CD14-positive monocyte (primary cell): ENCODE data around the gene IL1RL2. TPM values are rescaled to one million over a fixed set of nuclear protein-coding genes. Genes with fewer than 3 reads are reported as not detected.
A peak's percentile ranks its signal among the peaks of the same experiment; 100 is the strongest.

Experiments
- DNase-seq, 3 donors: peaks; one replicate each; pipeline ENCODE4 v3.0.0-alpha.2; 2011 to 2022
- H2AFZ ChIP-seq: 2 replicates; pipeline ENCODE4 v1.6.0; 2012; ENCODE audit warnings: mild to moderate bottlenecking, low read depth, low read length, inconsistent platforms; ENCODE audit not compliant: insufficient read depth, poor library complexity, severe bottlenecking
- H3K27ac ChIP-seq, 2 donors: 1 replicate in 1 of 2; 2 replicates in 1 of 2; pipeline ENCODE4 v1.5.1; 2012 to 2013; ENCODE audit warnings: low read length in 2 of 2, control low read depth in 1 of 2, inconsistent platforms in 1 of 2, low read depth in 1 of 2, mild to moderate bottlenecking in 1 of 2
- H3K27me3 ChIP-seq, 2 donors: one replicate each; pipeline versions ENCODE4 v1.6.0 to v1.6.1; 2011 to 2013; ENCODE audit warnings: low read length in 2 of 2; ENCODE audit not compliant: control insufficient read depth in 2 of 2, insufficient read depth in 2 of 2
- H3K36me3 ChIP-seq, 2 donors: replicated peaks in 1 of 2; 1 replicate in 1 of 2; 2 replicates in 1 of 2; pipeline versions ENCODE4 v1.5.1 to v1.6.1; 2012 to 2013; ENCODE audit warnings: low read length in 2 of 2, control low read depth in 1 of 2, inconsistent platforms in 1 of 2, mild to moderate bottlenecking in 1 of 2; ENCODE audit not compliant: insufficient read depth in 2 of 2, control insufficient read depth in 1 of 2
- H3K4me1 ChIP-seq, 2 donors: 1 replicate in 1 of 2; 2 replicates in 1 of 2; pipeline versions ENCODE4 v1.5.1 to v1.6.1; 2012 to 2013; ENCODE audit warnings: low read length in 2 of 2, control low read depth in 1 of 2, inconsistent platforms in 1 of 2, mild to moderate bottlenecking in 1 of 2, moderate library complexity in 1 of 2; ENCODE audit not compliant: insufficient read depth in 2 of 2, control insufficient read depth in 1 of 2
- H3K4me2 ChIP-seq: replicated peaks from 2 replicates; pipeline ENCODE3; 2012; ENCODE audit warnings: low read length, moderate library complexity, mild to moderate bottlenecking; ENCODE audit not compliant: poor library complexity, severe bottlenecking; ENCODE audit errors: extremely low read depth
- H3K4me3 ChIP-seq, 3 experiments: fragments of 200-600 bp in 1 of 3; sonication (generic) in 1 of 3; replicated peaks in 1 of 3; 1 replicate in 2 of 3; 2 replicates in 1 of 3; pipeline ENCODE4 v1.5.1; 2011 to 2013; ENCODE audit warnings: low read length in 3 of 3, mild to moderate bottlenecking in 3 of 3, control low read depth in 2 of 3, low read depth in 2 of 3, inconsistent platforms in 1 of 3, moderate library complexity in 1 of 3
- H3K79me2 ChIP-seq: 2 replicates; pipeline ENCODE4 v1.6.0; 2012; ENCODE audit warnings: mild to moderate bottlenecking, control low read depth, inconsistent platforms, low read length, moderate library complexity; ENCODE audit not compliant: insufficient read depth
- H3K9ac ChIP-seq: 2 replicates; pipeline ENCODE4 v1.6.0; 2017; ENCODE audit warnings: low read length, mild to moderate bottlenecking; ENCODE audit not compliant: insufficient read depth, poor library complexity, severe bottlenecking
- H3K9me3 ChIP-seq, 2 donors: replicated peaks in 1 of 2; 1 replicate in 1 of 2; 2 replicates in 1 of 2; pipeline versions ENCODE4 v1.5.1 to v1.6.1; 2012 to 2013; ENCODE audit warnings: low read length in 2 of 2, control low read depth in 1 of 2; ENCODE audit not compliant: control insufficient read depth in 1 of 2, insufficient read depth in 1 of 2
- H4K20me1 ChIP-seq: 2 replicates; pipeline ENCODE4 v1.6.0; 2012; ENCODE audit warnings: mild to moderate bottlenecking, low read length, control low read depth, moderate library complexity; ENCODE audit not compliant: insufficient read depth
- H3K27ac Mint-ChIP-seq, 7 donors: one replicate each; pipeline ENCODE4 v1.8.0; 2020; ENCODE audit warnings: mild to moderate bottlenecking in 7 of 7, mixed read lengths in 7 of 7, moderate library complexity in 6 of 7, inconsistent platforms in 2 of 7
- H3K27me3 Mint-ChIP-seq, 3 donors: one replicate each; pipeline ENCODE4 v1.8.0; 2021 to 2022; ENCODE audit warnings: low read depth in 3 of 3, mild to moderate bottlenecking in 3 of 3, mixed read lengths in 3 of 3, moderate library complexity in 3 of 3, inconsistent platforms in 1 of 3
- H3K36me3 Mint-ChIP-seq, 2 donors: one replicate each; pipeline ENCODE4 v1.8.0; 2020; ENCODE audit warnings: mixed read lengths in 2 of 2, inconsistent platforms in 1 of 2, mild to moderate bottlenecking in 1 of 2
- H3K4me1 Mint-ChIP-seq: one replicate; pipeline ENCODE4 v1.8.0; 2020; ENCODE audit warnings: mild to moderate bottlenecking, mixed read lengths
- H3K4me3 Mint-ChIP-seq, 2 donors: one replicate each; pipeline ENCODE4 v1.8.0; 2020; ENCODE audit warnings: mild to moderate bottlenecking in 2 of 2, mixed read lengths in 2 of 2, moderate library complexity in 1 of 2
- H3K9me3 Mint-ChIP-seq, 7 donors: one replicate each; pipeline ENCODE4 v1.8.0; 2020 to 2022; ENCODE audit warnings: mixed read lengths in 7 of 7, mild to moderate bottlenecking in 6 of 7, moderate library complexity in 6 of 7, inconsistent platforms in 2 of 7
- WGBS: methylation state at CpG from one replicate; pipeline ENCODE4 v1.1.5; 2013; ENCODE audit warnings: missing lambda C conversion rate; ENCODE audit not compliant: insufficient coverage; 5-methylcytosine and 5-hydroxymethylcytosine counted together
- intact Hi-C, 2 donors: fragments of 100-400 bp; cut with micrococcal nuclease; formaldehyde crosslinking; loops; one replicate each; pipeline versions ENCODE4 v1.15.0 to v1.15.1; 2023
- polyA plus RNA-seq, 3 donors: library from polyadenylated mRNA; depleted of rRNA in 1 of 3; unstranded in 2 of 3; stranded (reverse) in 1 of 3; fragments of 300-500 nt in 2 of 3; fragments of >200 nt in 1 of 3; fragmentation: Illumina TruSeq in 2 of 3; gene quantifications; 1 replicate in 2 of 3; 2 replicates in 1 of 3; pipeline ENCODE4 v1.2.3, GENCODE V29; 2012 to 2021
- TF ChIP-seq, protein P1 (sequence below): fragments of 200-600 bp; IDR thresholded peaks from one replicate; pipeline ENCODE4 v1.8.0; 2022; ENCODE audit warnings: antibody characterized with exemption, mild to moderate bottlenecking

IL1RL2 gene
- polyA plus RNA-seq, 3 donors = 0.07 to 1.5 TPM; not detected in 1

DNA sequence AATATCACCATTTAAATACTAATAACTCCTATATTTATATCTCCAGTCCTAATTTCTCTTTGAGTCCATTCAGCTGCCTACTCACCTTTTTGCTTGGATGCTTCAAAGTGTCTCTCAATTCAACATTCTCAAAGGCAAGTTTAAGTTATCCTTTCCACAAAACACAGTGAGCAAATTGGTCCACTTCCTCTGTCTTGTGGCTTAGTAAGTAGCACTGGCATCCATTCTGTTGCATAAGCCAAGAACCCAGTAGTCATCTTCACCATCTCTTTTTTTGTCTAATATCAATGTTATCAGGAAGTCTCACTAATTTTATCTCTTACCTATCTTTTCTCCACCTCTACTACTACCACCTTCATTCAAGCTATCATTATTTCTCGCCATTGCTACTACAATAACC, 97.2 kb downstream of the IL1RL2 start:
- Mint-ChIP-seq H3K9me3 (peaks cover 0 to 3% (median 0%) of the 10 kb centered on the region in 7 donors), H3K4me1 (peaks cover 9% of the 10 kb centered on the region), H3K27me3 (peaks cover 44 to 50% (median 45%) of the 10 kb centered on the region in 3 donors), H3K27ac (no peak overlapping the region), H3K4me3 (no peak overlapping the region), H3K36me3 (peaks cover 1 to 10% of the 10 kb centered on the region in 2 donors)
- H3K9me3 ChIP-seq = no peaks in the 10 kb centered on the region
- H3K4me3 ChIP-seq = no peak overlapping the region
- peak in 2 of 3 donors; percentile 54 to 64 for DNase-seq
- peaks cover 28 to 34% of the 10 kb centered on the region in 2 donors for H3K4me1 ChIP-seq
- no peaks in the 10 kb centered on the region for H3K36me3 ChIP-seq
- H3K4me2 ChIP-seq = no peak overlapping the region
- TF ChIP-seq, protein P1, sequence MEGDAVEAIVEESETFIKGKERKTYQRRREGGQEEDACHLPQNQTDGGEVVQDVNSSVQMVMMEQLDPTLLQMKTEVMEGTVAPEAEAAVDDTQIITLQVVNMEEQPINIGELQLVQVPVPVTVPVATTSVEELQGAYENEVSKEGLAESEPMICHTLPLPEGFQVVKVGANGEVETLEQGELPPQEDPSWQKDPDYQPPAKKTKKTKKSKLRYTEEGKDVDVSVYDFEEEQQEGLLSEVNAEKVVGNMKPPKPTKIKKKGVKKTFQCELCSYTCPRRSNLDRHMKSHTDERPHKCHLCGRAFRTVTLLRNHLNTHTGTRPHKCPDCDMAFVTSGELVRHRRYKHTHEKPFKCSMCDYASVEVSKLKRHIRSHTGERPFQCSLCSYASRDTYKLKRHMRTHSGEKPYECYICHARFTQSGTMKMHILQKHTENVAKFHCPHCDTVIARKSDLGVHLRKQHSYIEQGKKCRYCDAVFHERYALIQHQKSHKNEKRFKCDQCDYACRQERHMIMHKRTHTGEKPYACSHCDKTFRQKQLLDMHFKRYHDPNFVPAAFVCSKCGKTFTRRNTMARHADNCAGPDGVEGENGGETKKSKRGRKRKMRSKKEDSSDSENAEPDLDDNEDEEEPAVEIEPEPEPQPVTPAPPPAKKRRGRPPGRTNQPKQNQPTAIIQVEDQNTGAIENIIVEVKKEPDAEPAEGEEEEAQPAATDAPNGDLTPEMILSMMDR = no peak
- peaks cover 69 to 94% of the 10 kb centered on the region in 2 donors for H3K27me3 ChIP-seq
- intact Hi-C loops = no loop called here
- H3K9ac ChIP-seq = no peak overlapping the region
- 100% methylated on average over 1 of the region's 1 CpG for WGBS
- H3K79me2 ChIP-seq = no peaks in the 10 kb centered on the region
- no peak overlapping the region for H2AFZ ChIP-seq
- no peaks in the 10 kb centered on the region for H4K20me1 ChIP-seq
- H3K27ac ChIP-seq = no peak overlapping the region

- WGBS = 100% methylated on average over 1 of the region's 3 CpGs
- H3K9me3 Mint-ChIP-seq = peaks cover 0 to 3% (median 0%) of the 10 kb centered on the region in 7 donors
- H3K36me3 ChIP-seq = no peaks in the 10 kb centered on the region
- H3K9me3 ChIP-seq = no peaks in the 10 kb centered on the region
- no peaks in the 10 kb centered on the region for H3K79me2 ChIP-seq
- no peaks in the 10 kb centered on the region for H4K20me1 ChIP-seq
- no peak overlapping the region for H3K4me3 Mint-ChIP-seq
- intact Hi-C loops = no loop called here
- no peak overlapping the region for H3K27ac Mint-ChIP-seq
- H3K4me3 ChIP-seq = no peak overlapping the region
- H3K9ac ChIP-seq = no peak overlapping the region
- H3K4me1 Mint-ChIP-seq = peaks cover 4% of the 10 kb centered on the region
- H3K36me3 Mint-ChIP-seq = peaks cover 4 to 10% of the 10 kb centered on the region in 2 donors
- H3K27me3 ChIP-seq = peaks cover 66 to 93% of the 10 kb centered on the region in 2 donors
- no peak overlapping the region for H2AFZ ChIP-seq
- H3K4me1 ChIP-seq = peaks cover 27 to 29% of the 10 kb centered on the region in 2 donors
- no peak for DNase-seq
- H3K27me3 Mint-ChIP-seq = peaks cover 44 to 51% (median 45%) of the 10 kb centered on the region in 3 donors
- TF ChIP-seq, protein P1 = no peak
- no peak overlapping the region for H3K4me2 ChIP-seq
- no peak overlapping the region for H3K27ac ChIP-seq
Observed at GRCh38 chr2:102284611-102285010, 97.8 kb downstream of the IL1RL2 start.
